Endodermal cell (in vitro differentiated cells): Measurements from ENCODE around the gene RELA. TPM values are rescaled to one million over a fixed set of nuclear protein-coding genes. Genes with fewer than 3 reads are reported as not detected.

ENCODE experiments used
- DNase-seq: peaks from one replicate; pipeline ENCODE4 v3.0.0-alpha.2; 2017
- H3K27ac ChIP-seq: 2 replicates; pipeline ENCODE4 v1.5.1; 2013; ENCODE audit warnings: mild to moderate bottlenecking, low read depth, low read length, moderate library complexity
- H3K27me3 ChIP-seq: 2 replicates; pipeline ENCODE4 v1.6.1; 2013; ENCODE audit warnings: mild to moderate bottlenecking, low read length, moderate library complexity; ENCODE audit not compliant: insufficient read depth, control insufficient read depth, poor library complexity, severe bottlenecking
- H3K36me3 ChIP-seq: 2 replicates; pipeline ENCODE4 v1.7.0; 2013; ENCODE audit warnings: mild to moderate bottlenecking, low read length, moderate library complexity; ENCODE audit not compliant: control insufficient read depth, insufficient read depth
- H3K4me1 ChIP-seq: one replicate; pipeline ENCODE4 v1.7.0; 2013; ENCODE audit warnings: low read length; ENCODE audit not compliant: control insufficient read depth, insufficient read depth
- H3K4me3 ChIP-seq: 2 replicates; pipeline ENCODE4 v1.5.1; 2013; ENCODE audit warnings: mild to moderate bottlenecking, low read length, moderate library complexity
- H3K9ac ChIP-seq: 2 replicates; pipeline ENCODE4 v1.6.1; 2013; ENCODE audit warnings: mild to moderate bottlenecking, low read length, moderate library complexity; ENCODE audit not compliant: poor library complexity, severe bottlenecking; ENCODE audit errors: extremely low read depth
- H3K9me3 ChIP-seq: 2 replicates; pipeline ENCODE4 v1.6.1; 2013; ENCODE audit warnings: mild to moderate bottlenecking, low read length, moderate library complexity; ENCODE audit not compliant: control insufficient read depth
- H3K27ac Mint-ChIP-seq: 2 replicates; pipeline ENCODE4 v1.8.0; 2020; ENCODE audit warnings: mixed read lengths
- H3K27me3 Mint-ChIP-seq: 2 replicates; pipeline ENCODE4 v1.8.0; 2021; ENCODE audit warnings: mild to moderate bottlenecking, mixed read lengths; ENCODE audit not compliant: insufficient read depth
- H3K36me3 Mint-ChIP-seq: 2 replicates; pipeline ENCODE4 v1.8.0; 2020; ENCODE audit warnings: low read depth, mixed read lengths
- H3K4me1 Mint-ChIP-seq: 2 replicates; pipeline ENCODE4 v1.8.0; 2020; ENCODE audit warnings: mixed read lengths
- H3K4me3 Mint-ChIP-seq: 2 replicates; pipeline ENCODE4 v1.8.0; 2020; ENCODE audit warnings: mild to moderate bottlenecking, moderate library complexity, mixed read lengths
- H3K9me3 Mint-ChIP-seq: 2 replicates; pipeline ENCODE4 v1.8.0; 2020; ENCODE audit warnings: mild to moderate bottlenecking, mixed read lengths
- WGBS, 2 experiments: methylation state at CpG; one replicate each; pipeline versions ENCODE4 v1.1.5 to v1.1.7; 2013; ENCODE audit warnings: missing lambda C conversion rate in 2 of 2, mixed read lengths in 1 of 2; ENCODE audit not compliant: insufficient coverage in 1 of 2, insufficient read length in 1 of 2; 5-methylcytosine and 5-hydroxymethylcytosine counted together
- total RNA-seq, 2 donors: library from RNA; stranded (reverse); fragmentation: NEBNext Ultra II Directional in 1 of 2; extraction: Animal tissue kit (Norgen Biotek cat#: 25700) in 1 of 2; gene quantifications; 2 replicates in 1 of 2; 3 replicates in 1 of 2; pipeline ENCODE4 v1.2.1, GENCODE V29; 2021
- TF ChIP-seq, protein P1 (sequence below): fragments of 200-600 bp; sonication (generic); conservative IDR thresholded peaks from 2 replicates; pipeline ENCODE4 v1.5.0; 2021; ENCODE audit warnings: antibody characterized with exemption, mild to moderate bottlenecking

The RELA gene
- total RNA-seq, 2 donors from 2014 or later = 40.2 to 41.1 TPM

DNA sequence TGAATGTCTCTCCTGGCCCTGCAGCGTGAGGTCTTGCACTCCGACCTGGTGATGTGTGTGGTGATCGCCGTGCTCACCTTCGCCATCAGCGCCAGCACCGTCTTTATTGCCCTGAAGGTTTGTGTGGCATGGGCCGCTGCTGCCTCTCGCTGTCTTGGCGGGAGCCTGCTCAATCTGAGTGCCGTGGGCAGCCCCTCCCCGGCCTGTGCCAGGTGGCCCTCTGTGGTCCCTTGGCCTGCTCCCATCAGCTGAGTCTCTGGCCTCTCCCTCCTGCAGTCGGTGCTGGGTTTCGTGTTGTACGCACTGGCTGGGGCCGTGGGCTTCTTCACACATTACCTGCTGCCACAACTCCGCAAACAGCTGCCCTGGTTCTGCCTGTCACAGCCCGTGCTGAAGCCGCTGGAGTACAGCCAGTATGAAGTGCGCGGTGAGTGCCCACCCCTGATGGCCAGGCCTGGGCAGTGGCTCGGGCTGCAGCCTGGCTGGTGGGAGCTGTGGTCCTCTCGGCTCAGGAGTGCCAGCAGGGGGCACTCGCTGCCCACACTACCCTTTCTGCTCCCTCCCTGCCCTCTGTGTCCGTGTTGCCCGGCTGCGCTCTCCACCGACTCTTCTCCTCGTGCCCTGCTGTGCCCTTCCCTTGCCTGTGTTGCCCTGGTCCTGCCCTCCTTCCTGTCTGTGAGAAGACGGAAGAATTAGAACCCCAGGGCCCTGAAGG, 36.9 kb downstream of the RELA start:
- H3K27ac Mint-ChIP-seq = no peak overlapping the region
- H3K9ac ChIP-seq = no peak overlapping the region
- no peaks in the 10 kb centered on the region for H3K27me3 Mint-ChIP-seq
- H3K4me3 Mint-ChIP-seq = no peak overlapping the region
- peaks cover 70% of the 10 kb centered on the region for H3K36me3 ChIP-seq
- no peaks in the 10 kb centered on the region for H3K4me1 ChIP-seq
- no peaks in the 10 kb centered on the region for H3K9me3 Mint-ChIP-seq
- H3K27me3 ChIP-seq = no peaks in the 10 kb centered on the region
- WGBS, 2 experiments = 88% methylated on average over 28 to 30 of the region's 30 CpGs
- H3K27ac ChIP-seq = no peak overlapping the region
- no peaks in the 10 kb centered on the region for H3K4me1 Mint-ChIP-seq
- H3K36me3 Mint-ChIP-seq = peaks cover 64% of the 10 kb centered on the region
- TF ChIP-seq, protein P1, sequence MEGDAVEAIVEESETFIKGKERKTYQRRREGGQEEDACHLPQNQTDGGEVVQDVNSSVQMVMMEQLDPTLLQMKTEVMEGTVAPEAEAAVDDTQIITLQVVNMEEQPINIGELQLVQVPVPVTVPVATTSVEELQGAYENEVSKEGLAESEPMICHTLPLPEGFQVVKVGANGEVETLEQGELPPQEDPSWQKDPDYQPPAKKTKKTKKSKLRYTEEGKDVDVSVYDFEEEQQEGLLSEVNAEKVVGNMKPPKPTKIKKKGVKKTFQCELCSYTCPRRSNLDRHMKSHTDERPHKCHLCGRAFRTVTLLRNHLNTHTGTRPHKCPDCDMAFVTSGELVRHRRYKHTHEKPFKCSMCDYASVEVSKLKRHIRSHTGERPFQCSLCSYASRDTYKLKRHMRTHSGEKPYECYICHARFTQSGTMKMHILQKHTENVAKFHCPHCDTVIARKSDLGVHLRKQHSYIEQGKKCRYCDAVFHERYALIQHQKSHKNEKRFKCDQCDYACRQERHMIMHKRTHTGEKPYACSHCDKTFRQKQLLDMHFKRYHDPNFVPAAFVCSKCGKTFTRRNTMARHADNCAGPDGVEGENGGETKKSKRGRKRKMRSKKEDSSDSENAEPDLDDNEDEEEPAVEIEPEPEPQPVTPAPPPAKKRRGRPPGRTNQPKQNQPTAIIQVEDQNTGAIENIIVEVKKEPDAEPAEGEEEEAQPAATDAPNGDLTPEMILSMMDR = peak; percentile 67
- no peak overlapping the region for H3K4me3 ChIP-seq
- H3K9me3 ChIP-seq = no peaks in the 10 kb centered on the region
- DNase-seq = peak; percentile 81

DNA sequence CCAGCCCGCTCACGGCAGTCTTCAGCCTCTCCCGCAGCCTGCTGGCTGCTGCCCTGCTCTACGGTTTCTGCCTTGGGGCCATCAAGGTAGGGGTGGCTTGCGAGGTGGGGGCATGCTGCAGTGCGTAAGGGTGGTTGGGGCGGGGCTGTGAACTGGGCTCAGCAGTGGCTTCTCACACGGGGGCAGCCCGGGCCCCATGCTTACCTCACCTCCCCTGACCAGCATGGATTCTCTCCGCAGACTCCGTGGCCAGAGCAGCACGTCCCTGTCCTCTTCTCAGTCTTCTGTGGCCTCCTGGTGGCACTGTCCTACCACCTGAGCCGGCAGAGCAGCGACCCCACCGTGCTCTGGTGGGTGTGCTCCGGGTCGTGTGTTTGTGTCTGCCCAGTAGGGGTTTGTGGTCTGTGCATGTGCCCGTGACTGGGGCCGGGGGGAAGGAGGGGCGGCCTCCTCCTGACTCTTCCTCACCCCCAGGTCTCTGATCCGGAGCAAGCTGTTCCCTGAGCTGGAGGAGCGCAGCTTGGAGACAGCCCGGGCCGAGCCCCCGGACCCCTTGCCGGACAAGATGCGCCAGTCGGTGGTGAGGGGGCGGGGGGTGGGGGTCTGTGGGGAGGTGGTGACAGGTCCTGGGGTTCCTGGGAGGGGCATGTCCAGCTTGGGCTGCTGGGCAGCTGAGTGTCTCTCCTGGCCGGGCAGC, 37.6 kb downstream of the RELA start:
- H3K27ac ChIP-seq = no peak overlapping the region
- no peaks in the 10 kb centered on the region for H3K4me1 Mint-ChIP-seq
- TF ChIP-seq, protein P1 = no peak
- H3K4me1 ChIP-seq = no peaks in the 10 kb centered on the region
- H3K36me3 ChIP-seq = peaks cover 69% of the 10 kb centered on the region
- no peak overlapping the region for H3K4me3 Mint-ChIP-seq
- H3K27me3 Mint-ChIP-seq = no peaks in the 10 kb centered on the region
- H3K4me3 ChIP-seq = no peak overlapping the region
- DNase-seq = no peak
- H3K9ac ChIP-seq = no peak overlapping the region
- 89 to 93% methylated on average over 8 to 30 of the region's 30 CpGs for WGBS, 2 experiments
- H3K9me3 ChIP-seq = no peaks in the 10 kb centered on the region
- H3K9me3 Mint-ChIP-seq = no peaks in the 10 kb centered on the region
- H3K27me3 ChIP-seq = no peaks in the 10 kb centered on the region
- peaks cover 60% of the 10 kb centered on the region for H3K36me3 Mint-ChIP-seq
- no peak overlapping the region for H3K27ac Mint-ChIP-seq

- Mint-ChIP-seq H3K27ac (no peak overlapping the region), H3K4me1 (no peaks in the 10 kb centered on the region), H3K27me3 (no peaks in the 10 kb centered on the region), H3K9me3 (no peaks in the 10 kb centered on the region), H3K36me3 (peaks cover 61% of the 10 kb centered on the region), H3K4me3 (no peak overlapping the region)
- no peaks in the 10 kb centered on the region for H3K4me1 ChIP-seq
- no peak overlapping the region for H3K4me3 ChIP-seq
- no peak overlapping the region for H3K27ac ChIP-seq
- no peaks in the 10 kb centered on the region for H3K27me3 ChIP-seq
- WGBS, 2 experiments = 94% methylated on average over 8 to 24 of the region's 25 CpGs
- H3K9ac ChIP-seq = no peak overlapping the region
- no peaks in the 10 kb centered on the region for H3K9me3 ChIP-seq
- H3K36me3 ChIP-seq = peaks cover 68% of the 10 kb centered on the region
- DNase-seq = no peak
- TF ChIP-seq, protein P1 = no peak
Measured at GRCh38 chr11:65623852-65624616, 38.7 kb downstream of the RELA start.
